ENCODE data around the gene F2RL3. TPM values are rescaled to one million over a fixed set of nuclear protein-coding genes. Genes with fewer than 3 reads are reported as not detected.
"Not testable (repeated sequence)": the region's sequence is repeated elsewhere in the genome, so short reads cannot be mapped to it uniquely, and the experiment has no call there.

The F2RL3 gene
- total RNA-seq, 1 experiment from 2014 or later: not detected

- H3K4me3 Mint-ChIP-seq (ENCODE audit: unreplicated experiment): no peak overlapping the region
- H3K4me3 ChIP-seq (ENCODE audit: low read depth, low read length): no peak overlapping the region
- no peak for DNase-seq
- H3K9me3 ChIP-seq: peaks cover 2% of the 10 kb centered on the region; the same call in 1 of the 2 replicates
- ChIA-PET POLR2A (no interaction called here), CTCF (no interaction called here)
- intact Hi-C loops (cut with micrococcal nuclease; ENCODE audit: unreplicated experiment): no loop called here
- H3K4me1 ChIP-seq: no peaks in the 10 kb centered on the region
- H3K27me3 Mint-ChIP-seq (ENCODE audit: insufficient read depth, unreplicated experiment): peaks cover 3% of the 10 kb centered on the region
- H3K9me3 Mint-ChIP-seq (ENCODE audit: unreplicated experiment): peaks cover 26% of the 10 kb centered on the region
- no peak overlapping the region for H3K27ac Mint-ChIP-seq (ENCODE audit: unreplicated experiment)
- H3K4me1 Mint-ChIP-seq (ENCODE audit: low read depth, unreplicated experiment): no peaks in the 10 kb centered on the region
- no peaks in the 10 kb centered on the region for H3K27me3 ChIP-seq (replicated peaks; ENCODE audit: control insufficient read depth, insufficient read depth, low read length)
- TF ChIP-seq CTCF (IDR thresholded peaks at IDR 0.05; ENCODE audit: insufficient read depth in 1 of 2, low read depth in 1 of 2, low read length in 1 of 2, severe bottlenecking in 1 of 2, unreplicated experiment in 1 of 2): no peak
- H3K36me3 Mint-ChIP-seq (ENCODE audit: insufficient read depth, unreplicated experiment): no peaks in the 10 kb centered on the region
- no peaks in the 10 kb centered on the region for H3K36me3 ChIP-seq (ENCODE audit: control insufficient read depth, insufficient read depth, low read length)
- BruUV-seq (replicated peaks): no TSS peak
Measured at GRCh38 chr19:16934489-16934888, 45.7 kb downstream of the F2RL3 start.

- Histone ChIP-seq H3K27me3 (replicated peaks; ENCODE audit: control insufficient read depth, insufficient read depth, low read length) (no peaks in the 10 kb centered on the region), H3K9me3 (no peaks in the 10 kb centered on the region), H3K36me3 (ENCODE audit: control insufficient read depth, insufficient read depth, low read length) (no peaks in the 10 kb centered on the region), H3K4me3 (ENCODE audit: low read depth, low read length) (no peak overlapping the region), H3K4me1 (no peaks in the 10 kb centered on the region)
- H3K9me3 Mint-ChIP-seq (ENCODE audit: unreplicated experiment): peaks cover 26% of the 10 kb centered on the region
- H3K27ac Mint-ChIP-seq (ENCODE audit: unreplicated experiment): no peak overlapping the region
- TF ChIP-seq CTCF (IDR thresholded peaks at IDR 0.05; ENCODE audit: insufficient read depth in 1 of 2, low read depth in 1 of 2, low read length in 1 of 2, severe bottlenecking in 1 of 2, unreplicated experiment in 1 of 2): no peak
- POLR2A ChIA-PET: no interaction called here
- intact Hi-C loops (cut with micrococcal nuclease; ENCODE audit: unreplicated experiment): no loop called here
- H3K27me3 Mint-ChIP-seq (ENCODE audit: insufficient read depth, unreplicated experiment): peaks cover 3% of the 10 kb centered on the region
- no peaks in the 10 kb centered on the region for H3K4me1 Mint-ChIP-seq (ENCODE audit: low read depth, unreplicated experiment)
- CTCF ChIA-PET: no interaction called here
- DNase-seq: no peak
- H3K4me3 Mint-ChIP-seq (ENCODE audit: unreplicated experiment): no peak overlapping the region
- no peaks in the 10 kb centered on the region for H3K36me3 Mint-ChIP-seq (ENCODE audit: insufficient read depth, unreplicated experiment)
- no TSS peak for BruUV-seq (replicated peaks)
Measured at GRCh38 chr19:16936901-16937300, 48.1 kb downstream of the F2RL3 start.

GRCh38 chr19:16937796-16938195 is 49.0 kb downstream of the F2RL3 start:
- DNase-seq; POLR2A ChIA-PET; H3K4me1 Mint-ChIP-seq (ENCODE audit: low read depth, unreplicated experiment); H3K4me3 ChIP-seq (ENCODE audit: low read depth, low read length); H3K27ac Mint-ChIP-seq (ENCODE audit: unreplicated experiment); CTCF ChIA-PET; H3K4me3 Mint-ChIP-seq (ENCODE audit: unreplicated experiment); intact Hi-C loops (cut with micrococcal nuclease; ENCODE audit: unreplicated experiment); H3K36me3 ChIP-seq (ENCODE audit: control insufficient read depth, insufficient read depth, low read length); H3K27me3 Mint-ChIP-seq (ENCODE audit: insufficient read depth, unreplicated experiment); H3K9me3 ChIP-seq; H3K36me3 Mint-ChIP-seq (ENCODE audit: insufficient read depth, unreplicated experiment); BruUV-seq (replicated peaks); H3K27me3 ChIP-seq (replicated peaks; ENCODE audit: control insufficient read depth, insufficient read depth, low read length); H3K4me1 ChIP-seq: not testable (repeated sequence)
- peaks cover 26% of the 10 kb centered on the region for H3K9me3 Mint-ChIP-seq (ENCODE audit: unreplicated experiment)

GRCh38 chr19:16938211-16938610 is 49.4 kb downstream of the F2RL3 start:
- Histone ChIP-seq H3K27me3 (replicated peaks; ENCODE audit: control insufficient read depth, insufficient read depth, low read length) (no peaks in the 10 kb centered on the region), H3K4me1 (no peaks in the 10 kb centered on the region), H3K9me3 (no peaks in the 10 kb centered on the region), H3K36me3 (ENCODE audit: control insufficient read depth, insufficient read depth, low read length) (no peaks in the 10 kb centered on the region), H3K4me3 (ENCODE audit: low read depth, low read length) (no peak overlapping the region)
- CTCF ChIA-PET: no interaction called here
- no peak overlapping the region for H3K4me3 Mint-ChIP-seq (ENCODE audit: unreplicated experiment)
- no peak for DNase-seq
- no peak overlapping the region for H3K27ac Mint-ChIP-seq (ENCODE audit: unreplicated experiment)
- no peak for TF ChIP-seq CTCF (IDR thresholded peaks at IDR 0.05; ENCODE audit: insufficient read depth in 1 of 2, low read depth in 1 of 2, low read length in 1 of 2, severe bottlenecking in 1 of 2, unreplicated experiment in 1 of 2)
- peaks cover 26% of the 10 kb centered on the region for H3K9me3 Mint-ChIP-seq (ENCODE audit: unreplicated experiment)
- H3K4me1 Mint-ChIP-seq (ENCODE audit: low read depth, unreplicated experiment): no peaks in the 10 kb centered on the region
- no peaks in the 10 kb centered on the region for H3K36me3 Mint-ChIP-seq (ENCODE audit: insufficient read depth, unreplicated experiment)
- POLR2A ChIA-PET: no interaction called here
- peaks cover 3% of the 10 kb centered on the region for H3K27me3 Mint-ChIP-seq (ENCODE audit: insufficient read depth, unreplicated experiment)
- no TSS peak for BruUV-seq (replicated peaks)
- intact Hi-C loops (cut with micrococcal nuclease; ENCODE audit: unreplicated experiment): no loop called here

GRCh38 chr19:16940063-16940462 is 51.3 kb downstream of the F2RL3 start:
- BruUV-seq (replicated peaks); H3K4me3 Mint-ChIP-seq (ENCODE audit: unreplicated experiment); CTCF ChIA-PET; H3K4me1 Mint-ChIP-seq (ENCODE audit: low read depth, unreplicated experiment); intact Hi-C loops (cut with micrococcal nuclease; ENCODE audit: unreplicated experiment); H3K9me3 ChIP-seq; H3K27me3 ChIP-seq (replicated peaks; ENCODE audit: control insufficient read depth, insufficient read depth, low read length); POLR2A ChIA-PET; H3K9me3 Mint-ChIP-seq (ENCODE audit: unreplicated experiment); H3K27ac Mint-ChIP-seq (ENCODE audit: unreplicated experiment); H3K4me3 ChIP-seq (ENCODE audit: low read depth, low read length); H3K36me3 ChIP-seq (ENCODE audit: control insufficient read depth, insufficient read depth, low read length); H3K27me3 Mint-ChIP-seq (ENCODE audit: insufficient read depth, unreplicated experiment); DNase-seq; H3K4me1 ChIP-seq; H3K36me3 Mint-ChIP-seq (ENCODE audit: insufficient read depth, unreplicated experiment): not testable (repeated sequence)

All from Caco-2 (cell line).